Sigmoid colon (tissue), 7 donors: ENCODE measurements around the gene HES6. TPM values are rescaled to one million over a fixed set of nuclear protein-coding genes. Genes with fewer than 3 reads are reported as not detected.

Source experiments
- DNase-seq: peaks from one replicate; pipeline ENCODE4 v3.0.0-alpha.2; 2019
- H3K27ac ChIP-seq, 4 donors: fragments of 200-600 bp; sonication (generic); one replicate each; pipeline ENCODE4 v1.5.1; 2016 to 2019; ENCODE audit warnings: mild to moderate bottlenecking in 1 of 4
- H3K27me3 ChIP-seq, 3 donors: fragments of 200-600 bp; sonication (generic); one replicate each; pipeline ENCODE4 v1.5.1; 2019; ENCODE audit warnings: mild to moderate bottlenecking in 1 of 3
- H3K36me3 ChIP-seq, 4 donors: fragments of 200-600 bp; sonication (generic); one replicate each; pipeline ENCODE4 v1.5.1; 2016 to 2019
- H3K4me1 ChIP-seq, 4 donors: fragments of 200-600 bp; sonication (generic); one replicate each; pipeline ENCODE4 v1.5.1; 2017 to 2019
- H3K4me3 ChIP-seq, 4 donors: fragments of 200-600 bp; sonication (generic); one replicate each; pipeline ENCODE4 v1.5.1; 2017 to 2019; ENCODE audit warnings: mild to moderate bottlenecking in 2 of 4, moderate library complexity in 1 of 4
- H3K9me3 ChIP-seq, 4 donors: fragments of 200-600 bp in 3 of 4; sonication (generic) in 3 of 4; one replicate each; pipeline versions ENCODE4 v1.5.1 to v1.6.1; 2013 to 2019
- CTCF ChIP-seq, 4 experiments: fragments of 450-650 bp in 3 of 4; fragments of 200-600 bp in 1 of 4; IDR thresholded peaks; one replicate each; pipeline ENCODE4 v1.5.1; 2016 to 2019; ENCODE audit warnings: antibody characterized with exemption in 4 of 4, mild to moderate bottlenecking in 3 of 4, moderate library complexity in 2 of 4
- EP300 ChIP-seq, 4 donors: sonication (generic); formaldehyde crosslinking; IDR thresholded peaks; one replicate each; pipeline ENCODE4 v1.6.1; 2017; ENCODE audit warnings: antibody characterized with exemption in 4 of 4
- POLR2A ChIP-seq, 2 donors: fragments of 450-650 bp; IDR thresholded peaks; one replicate each; pipeline ENCODE4 v1.6.1; 2016; ENCODE audit warnings: antibody characterized with exemption in 2 of 2, mild to moderate bottlenecking in 2 of 2, moderate library complexity in 2 of 2
- POLR2AphosphoS5 ChIP-seq, 4 donors: sonication (generic); formaldehyde crosslinking; IDR thresholded peaks; one replicate each; pipeline ENCODE4 v1.6.1; 2017; ENCODE audit warnings: antibody characterized with exemption in 4 of 4
- WGBS, 2 donors: extraction: QIAGEN DNeasy Blood & Tissue Kit; methylation state at CpG; one replicate each; pipeline ENCODE4 v1.1.7; 2013; 5-methylcytosine and 5-hydroxymethylcytosine counted together
- intact Hi-C: fragments of 100-400 bp; cut with DNase I; formaldehyde crosslinking; loops from one replicate; pipeline ENCODE4 v1.15.1; 2023
- polyA plus RNA-seq, 3 donors: library from polyadenylated mRNA; stranded (reverse); fragments of 200-250 nt; gene quantifications; one replicate each; pipeline ENCODE4 v1.2.3, GENCODE V29; 2013
- total RNA-seq, 4 donors: library from RNA; depleted of rRNA; stranded (reverse); fragments of >200 nt; gene quantifications; one replicate each; pipeline ENCODE4 v1.1.0, GENCODE V29; 2016
- donor health status: healthy with polysubstance abuse.
- donor health status: Bipolar disorder and iron deficiency.
- donor health status: healthy.

HES6 gene
- total and polyA plus RNA-seq, 7 donors: 13.2 to 59.2 (median 27.3) TPM

- intact Hi-C loops: no loop called here
- Histone ChIP-seq H3K27me3 (no peaks in the 10 kb centered on the region), H3K9me3 (no peaks in the 10 kb centered on the region), H3K4me3 (no peak overlapping the region), H3K36me3 (peaks cover 14 to 64% (median 16%) of the 10 kb centered on the region in 4 donors), H3K27ac (no peak overlapping the region), H3K4me1 (peaks cover 0 to 18% (median 15%) of the 10 kb centered on the region in 4 donors)
- DNase-seq: peak; percentile 47
- TF ChIP-seq POLR2A (IDR thresholded peaks at IDR 0.05) (no peak), CTCF (IDR thresholded peaks at IDR 0.05) (no peak), EP300 (IDR thresholded peaks at IDR 0.05) (no peak), POLR2AphosphoS5 (IDR thresholded peaks at IDR 0.05) (no peak)
- 86 to 91% methylated on average over 13 of the region's 13 CpGs for WGBS, 2 donors
Measured at GRCh38 chr2:238247002-238247822, 7.4 kb upstream of the HES6 start.

GRCh38 chr2:238244151-238244550 is 4.3 kb upstream of the HES6 start:
- Histone ChIP-seq H3K27me3 (no peaks in the 10 kb centered on the region), H3K4me1 (peaks cover 0 to 41% (median 37%) of the 10 kb centered on the region in 4 donors), H3K9me3 (no peaks in the 10 kb centered on the region), H3K4me3 (no peak overlapping the region), H3K36me3 (peaks cover 5 to 35% (median 9%) of the 10 kb centered on the region in 4 donors), H3K27ac (peak overlapping the region in 2 of 4 donors; percentile 77 to 83)
- no peak for DNase-seq
- intact Hi-C loops: no loop called here
- 77 to 84% methylated on average over 5 of the region's 5 CpGs for WGBS, 2 donors
- TF ChIP-seq EP300 (IDR thresholded peaks at IDR 0.05) (no peak), CTCF (IDR thresholded peaks at IDR 0.05) (no peak)

GRCh38 chr2:238243496-238244076 is 3.7 kb upstream of the HES6 start:
- H3K27me3 ChIP-seq: no peaks in the 10 kb centered on the region
- intact Hi-C loops: no loop called here
- no peaks in the 10 kb centered on the region for H3K9me3 ChIP-seq
- WGBS, 2 donors: 42 to 80% methylated on average over 10 of the region's 10 CpGs
- TF ChIP-seq EP300 (IDR thresholded peaks at IDR 0.05): no peak
- no peak for TF ChIP-seq POLR2A (IDR thresholded peaks at IDR 0.05)
- peak in 1 of 4 experiments; percentile 9 for TF ChIP-seq CTCF (IDR thresholded peaks at IDR 0.05)
- no peak for DNase-seq
- peak overlapping the region; percentile 32 to 83 (median 68) for H3K27ac ChIP-seq
- H3K4me3 ChIP-seq: no peak overlapping the region
- H3K36me3 ChIP-seq: peaks cover 5 to 35% (median 9%) of the 10 kb centered on the region in 4 donors
- H3K4me1 ChIP-seq: peaks cover 0 to 47% (median 41%) of the 10 kb centered on the region in 4 donors

- Histone ChIP-seq H3K36me3 (peaks cover under 1 to 30% (median 9%) of the 10 kb centered on the region in 4 donors), H3K4me3 (no peak overlapping the region), H3K27me3 (no peaks in the 10 kb centered on the region), H3K9me3 (no peaks in the 10 kb centered on the region), H3K27ac (peak overlapping the region; percentile 32 to 83 (median 68)), H3K4me1 (peaks cover 0 to 48% (median 43%) of the 10 kb centered on the region in 4 donors)
- intact Hi-C loops: no loop called here
- TF ChIP-seq CTCF (IDR thresholded peaks at IDR 0.05) (no peak), POLR2AphosphoS5 (IDR thresholded peaks at IDR 0.05) (peak in 2 of 4 donors; percentile 9 to 60), POLR2A (IDR thresholded peaks at IDR 0.05) (no peak), EP300 (IDR thresholded peaks at IDR 0.05) (no peak)
- DNase-seq: peak; percentile 86
- 31 to 56% methylated on average over 7 of the region's 7 CpGs for WGBS, 2 donors
Measured at GRCh38 chr2:238242731-238243495, 3.1 kb upstream of the HES6 start.
